Right renal cortex interstitium (tissue), 3 donors: ENCODE measurements around the gene PZP. TPM values are rescaled to one million over a fixed set of nuclear protein-coding genes. Genes with fewer than 3 reads are reported as not detected.
A peak's percentile ranks its signal among the peaks of the same experiment; 100 is the strongest.
"Not testable (repeated sequence)": the region's sequence is repeated elsewhere in the genome, so short reads cannot be mapped to it uniquely, and the experiment has no call there.

Source experiments
- DNase-seq, 3 donors: peaks; one replicate each; pipeline ENCODE4 v3.0.0-alpha.2; 2013; ENCODE audit warnings: low read depth in 3 of 3, low spot score in 2 of 3
- polyA plus RNA-seq, 3 donors: library from polyadenylated mRNA; unstranded; fragments of 120-200 nt; gene quantifications; one replicate each; pipeline ENCODE4 v1.2.1, GENCODE V29; 2013; ENCODE audit not compliant: insufficient read length in 3 of 3

Gene PZP
- under 1 TPM; 0.47 to 0.68 (median 0.60) TPM for polyA plus RNA-seq

DNA sequence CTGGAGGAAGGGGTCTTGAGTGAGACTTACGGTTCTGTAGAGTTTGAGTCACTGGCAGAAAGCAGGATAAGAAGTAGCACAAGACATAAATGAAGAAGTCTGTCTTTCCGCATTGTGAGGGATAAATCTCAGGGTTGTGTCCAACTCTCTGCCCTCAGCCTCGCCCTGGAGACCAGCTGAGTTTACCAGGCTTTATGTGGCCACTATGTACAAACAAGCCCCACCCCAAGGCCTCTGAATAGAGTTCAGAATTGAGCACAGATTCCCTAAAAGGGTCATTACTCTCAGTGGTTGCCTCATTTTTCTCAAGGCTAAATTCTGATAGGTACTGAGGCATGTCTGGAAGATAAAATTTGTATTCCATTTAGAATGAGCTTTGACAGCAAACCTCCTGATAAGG, at the start of gene PZP:
TSS of gene PZP (minus strand) at position 167 of the 400 bp plus-strand sequence. CDS start at position 113, 54 bp downstream.
- no peak for DNase-seq

GRCh38 chr12:9256758-9257405, 48.7 kb upstream of the PZP start:
- DNase-seq: no peak

DNA sequence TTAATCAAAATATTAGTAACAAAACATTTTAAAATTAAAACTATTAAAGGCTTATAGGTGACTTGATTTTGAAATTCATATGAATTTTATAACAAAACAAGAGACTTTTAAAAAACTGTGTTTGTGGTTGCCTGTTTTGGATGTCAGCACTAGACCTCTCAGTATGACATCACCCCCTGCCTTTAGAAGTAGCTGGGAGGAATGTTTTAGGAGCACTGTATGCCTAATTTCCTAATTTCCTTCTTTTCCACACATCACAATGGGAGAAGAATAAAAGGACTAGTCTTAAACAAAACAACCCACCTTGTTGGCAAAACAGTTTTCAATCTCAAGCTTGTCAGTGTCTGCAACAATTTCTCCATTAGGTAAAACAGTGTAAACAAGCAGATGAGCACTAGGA, 48.1 kb upstream of the PZP start:
- DNase-seq: no peak

DNA sequence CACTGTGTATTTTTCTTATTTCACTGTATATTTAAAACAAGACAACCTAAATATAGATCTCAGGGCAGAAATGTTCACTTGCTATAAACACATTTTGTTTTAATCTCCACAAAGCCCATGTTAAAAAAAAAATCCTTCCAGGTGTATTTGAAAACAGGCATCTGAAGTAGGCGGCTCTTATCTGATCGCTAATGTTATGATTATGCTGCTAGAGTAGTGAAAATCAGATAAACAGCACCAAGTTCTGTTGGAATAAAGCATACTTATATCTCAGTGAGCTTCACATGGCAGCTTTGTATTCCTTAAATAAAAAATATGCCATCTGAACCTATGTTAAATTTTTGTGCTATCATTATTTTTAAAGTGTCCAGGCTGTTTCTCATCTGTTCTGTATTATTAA, 47.6 kb upstream of the PZP start:
- DNase-seq: no peak

DNA sequence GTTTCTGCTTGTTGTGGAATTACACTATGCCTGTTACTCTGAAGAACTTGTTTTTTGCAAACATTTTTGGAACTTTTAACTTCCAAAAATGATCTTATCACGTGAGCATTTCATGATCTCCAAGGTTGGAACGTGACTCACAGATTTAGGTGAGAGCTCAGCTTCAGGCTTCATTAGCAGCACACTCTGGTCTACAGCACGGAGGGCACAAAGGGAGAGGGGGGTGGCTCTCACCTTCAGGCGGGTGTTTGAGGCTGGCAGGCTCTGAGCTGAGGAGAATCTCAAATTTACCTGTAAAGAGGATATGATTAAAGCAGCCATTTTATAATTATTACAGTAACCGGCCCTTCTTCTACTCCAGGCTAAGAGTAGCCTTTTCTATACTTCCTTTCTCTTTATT, 45.3 kb upstream of the PZP start:
- no peak for DNase-seq

DNA sequence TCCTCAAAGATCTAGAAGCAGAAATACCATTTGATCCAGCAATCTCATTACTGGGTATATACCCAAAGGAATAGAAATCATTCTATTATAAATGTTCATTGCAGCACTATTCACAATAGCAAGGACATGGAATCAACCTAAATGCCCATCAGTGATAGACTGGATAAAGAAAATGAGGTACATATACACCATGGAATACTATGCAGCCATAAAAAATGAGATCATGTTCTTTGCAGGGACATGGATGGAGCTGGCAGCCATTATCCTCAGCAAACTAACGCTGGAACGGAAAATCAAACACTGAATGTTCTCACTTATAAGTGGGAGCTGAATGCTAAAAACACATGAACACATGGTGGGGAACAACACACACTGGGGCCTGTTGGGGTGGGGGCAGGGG, 44.6 kb upstream of the PZP start:
- not testable (repeated sequence) for DNase-seq

- DNase-seq: no peak
Measured at GRCh38 chr12:9252256-9252655, 44.1 kb upstream of the PZP start.

DNA sequence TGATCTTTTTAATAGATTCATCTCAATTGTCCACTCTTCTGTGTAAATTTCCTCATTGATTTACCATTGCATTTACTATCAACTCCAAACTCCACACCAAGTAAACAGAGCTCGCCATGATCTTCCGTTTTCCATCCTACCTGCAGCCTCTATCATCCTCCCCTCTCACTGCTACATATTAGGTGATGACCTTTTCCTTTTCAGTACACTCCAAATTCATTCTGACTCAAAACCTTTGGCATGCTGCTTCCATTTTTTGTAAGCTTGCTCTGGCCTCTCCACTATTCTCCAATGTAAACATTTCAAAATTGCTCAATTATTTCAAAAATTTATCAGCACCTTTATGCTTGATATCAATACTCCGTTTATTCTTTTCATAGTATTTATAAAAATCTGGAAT, 40.2 kb upstream of the PZP start:
- DNase-seq: no peak

DNA sequence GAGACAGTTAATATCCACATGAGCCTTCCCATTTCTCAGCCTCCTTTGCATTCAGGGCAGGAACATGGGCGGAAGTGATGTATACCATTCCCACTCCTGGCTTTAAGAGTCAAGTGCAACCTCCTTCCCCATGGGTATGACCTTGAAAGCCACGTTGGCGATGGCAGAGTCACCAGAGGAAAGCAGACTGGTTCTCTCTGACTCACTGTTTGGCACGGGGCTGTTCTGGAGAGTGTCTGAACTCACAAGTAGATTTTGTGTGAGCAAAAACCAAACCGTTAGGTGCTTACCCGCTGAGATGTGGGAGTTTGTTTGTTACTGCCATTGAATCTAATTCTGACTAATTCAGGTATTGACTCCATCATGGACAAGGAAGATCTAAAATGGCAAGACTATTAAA, 36.7 kb upstream of the PZP start:
- DNase-seq: no peak

- no peak for DNase-seq
Measured at GRCh38 chr12:9243999-9244649, 35.9 kb upstream of the PZP start.

- DNase-seq: no peak
Measured at GRCh38 chr12:9241301-9241700, 33.1 kb upstream of the PZP start.

GRCh38 chr12:9240776-9241175, 32.6 kb upstream of the PZP start:
- no peak for DNase-seq

DNA sequence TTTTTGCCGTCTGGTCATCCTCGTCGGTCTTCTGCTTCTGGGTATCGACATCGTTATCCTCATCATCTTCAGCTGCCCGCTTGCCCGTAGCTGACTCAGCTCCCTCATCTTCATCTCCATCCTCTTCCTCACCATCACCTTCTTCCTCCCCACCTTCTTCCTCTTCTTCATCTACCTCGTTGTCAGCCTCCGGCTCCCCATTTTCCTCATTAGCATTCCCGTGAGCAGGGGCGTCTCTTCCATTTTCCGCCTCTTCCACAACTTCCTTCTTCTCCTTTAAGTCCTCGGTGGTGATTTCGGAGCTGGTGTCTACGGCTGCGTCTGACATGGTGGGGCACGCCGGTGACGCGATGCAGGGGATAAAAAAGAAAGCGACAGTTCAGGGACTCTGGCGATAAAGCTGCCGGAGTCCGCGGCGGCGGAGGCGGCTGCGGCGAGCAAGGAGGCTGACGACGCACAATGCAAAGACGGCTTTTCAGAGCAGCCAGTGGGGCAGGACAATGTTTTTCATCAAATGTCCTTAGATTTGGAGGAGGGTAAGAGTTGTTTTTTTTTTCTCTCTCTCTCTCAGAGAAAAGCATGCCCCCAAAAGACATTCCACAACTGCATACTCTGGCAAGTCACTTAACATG, 31.9 kb upstream of the PZP start:
- DNase-seq: peak in 1 of 3 donors; percentile 1

GRCh38 chr12:9237286-9237685, 29.1 kb upstream of the PZP start:
- no peak for DNase-seq

- DNase-seq: no peak
Measured at GRCh38 chr12:9235519-9235918, 27.3 kb upstream of the PZP start.

DNA sequence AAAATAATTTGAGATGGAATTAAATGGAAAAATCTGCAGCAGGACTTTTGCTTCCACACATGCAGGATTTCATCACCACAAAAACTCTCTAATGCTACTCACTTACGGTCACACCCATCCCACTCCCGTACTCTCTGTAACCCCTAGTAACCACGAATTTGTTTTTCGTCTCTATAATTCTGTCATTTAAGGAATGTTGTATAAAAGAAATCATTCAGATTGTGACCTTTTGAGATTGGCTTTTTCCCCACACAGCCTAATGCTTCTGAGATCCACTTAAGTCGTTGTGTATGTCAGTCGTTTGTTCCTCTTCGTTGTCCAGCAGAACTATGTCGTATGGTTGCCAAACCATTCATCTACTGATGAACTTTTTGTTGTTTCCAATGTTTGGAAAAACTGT, 19.8 kb upstream of the PZP start:
- no peak for DNase-seq

DNA sequence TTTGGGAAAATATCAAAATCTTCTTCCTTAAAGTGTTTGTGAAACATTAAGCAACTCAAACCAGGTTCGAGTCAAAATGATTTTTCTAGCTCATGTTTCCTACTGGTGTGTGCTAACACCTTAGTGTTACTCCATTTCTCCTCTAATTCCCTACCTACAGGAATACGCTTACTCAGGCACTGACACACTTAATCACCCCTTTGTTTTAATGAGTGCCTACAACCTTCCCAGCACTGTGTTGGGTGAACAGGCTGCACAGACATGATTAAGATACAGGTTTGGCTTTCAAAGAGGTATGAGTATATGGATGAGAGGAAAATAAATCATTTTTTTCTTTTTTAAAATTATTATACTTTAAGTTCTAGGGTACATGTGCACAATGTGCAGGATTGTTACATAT, 15.6 kb upstream of the PZP start:
- no peak for DNase-seq

DNA sequence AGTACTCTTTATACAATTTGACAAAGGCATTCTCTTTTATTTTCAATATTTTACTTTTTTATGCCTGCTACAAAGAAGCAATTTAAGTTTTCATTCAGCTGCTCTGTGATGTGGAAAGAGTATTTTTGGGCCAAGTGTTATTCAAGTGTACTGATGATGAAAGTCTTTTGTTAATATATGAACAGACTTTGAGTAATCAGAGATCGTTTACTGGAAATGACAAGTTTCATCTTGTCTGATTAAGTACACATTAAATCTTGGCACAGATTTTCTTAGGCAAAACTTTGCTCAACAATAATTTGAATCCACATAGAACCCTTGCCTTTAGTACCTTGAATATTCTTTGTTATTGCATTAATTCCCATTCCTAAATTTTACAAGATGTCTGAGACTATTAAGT, 13.3 kb upstream of the PZP start:
- no peak for DNase-seq

- DNase-seq: not testable (repeated sequence)
Measured at GRCh38 chr12:9221011-9221410, 12.8 kb upstream of the PZP start.

- DNase-seq: no peak
Measured at GRCh38 chr12:9214534-9214933, 6.3 kb upstream of the PZP start.

- no peak for DNase-seq
Measured at GRCh38 chr12:9211687-9212086, 3.5 kb upstream of the PZP start.

DNA sequence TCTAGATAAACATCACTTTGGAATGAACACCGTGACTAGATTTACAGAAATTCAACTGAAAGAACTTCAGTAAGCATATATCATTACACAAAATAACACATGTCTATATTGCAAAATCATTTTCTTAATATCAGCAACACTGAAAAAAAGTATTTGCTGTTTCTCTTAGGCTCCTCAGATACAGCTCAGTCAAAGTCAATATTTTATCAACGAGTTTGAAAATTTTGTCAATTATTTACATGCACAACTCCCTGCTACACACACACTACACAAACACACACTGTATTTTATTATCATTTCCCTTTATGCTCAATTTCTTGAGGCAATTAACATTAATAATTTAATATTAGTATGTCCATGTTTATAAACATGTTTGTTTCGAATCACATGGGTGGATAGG, 3.8 kb downstream of the PZP start:
- no peak for DNase-seq
